ENCODE data around the gene TRMT10B.

TRMT10B gene

DNA sequence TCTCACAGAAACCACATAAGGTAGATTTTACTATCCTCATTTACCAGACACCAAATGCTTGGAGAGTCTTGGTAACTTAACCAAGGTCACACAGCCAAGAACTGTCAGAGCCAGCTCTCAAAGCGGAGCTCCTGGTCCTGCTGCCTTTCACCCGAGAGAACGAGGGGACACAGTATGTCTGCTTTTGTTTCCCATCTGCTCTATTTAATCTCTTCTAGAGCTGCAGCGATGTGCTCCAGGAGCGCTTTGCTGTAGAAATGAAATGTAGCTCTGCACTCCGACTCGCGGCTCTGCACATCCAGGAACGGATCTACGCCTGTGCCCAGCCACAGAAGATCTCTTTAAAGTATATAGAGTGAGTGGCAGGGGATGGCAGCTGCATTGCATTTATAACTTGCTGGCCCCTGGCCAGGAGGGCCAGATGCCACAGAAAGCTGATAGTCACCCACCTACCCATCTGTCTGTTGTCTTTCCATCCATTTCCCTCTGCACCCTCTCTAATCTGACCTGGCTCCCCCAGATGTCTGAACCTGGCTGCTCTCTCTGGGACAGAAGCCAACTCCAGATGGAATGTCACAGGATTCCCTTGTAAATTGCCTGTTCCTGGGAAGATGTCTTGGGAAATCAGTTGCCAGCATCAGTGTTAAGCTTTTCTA is 21.4 kb upstream of the TRMT10B start:
- no peak for TF ChIP-seq CTCF (IDR thresholded peaks at IDR 0.05; ENCODE audit: low read depth, low read length)
- no peak for DNase-seq (ENCODE audit: low read depth, low spot score)
- no peak overlapping the region for H3K4me3 ChIP-seq (ENCODE audit: low read depth, low read length)
- in situ Hi-C loops (cut with HindIII; ENCODE audit: low sequenced_read_pairs), result no loop called here

GRCh38 chr9:37732952-37733351 is 20.7 kb upstream of the TRMT10B start:
- in situ Hi-C loops (cut with HindIII; ENCODE audit: low sequenced_read_pairs), result no loop called here
- H3K4me3 ChIP-seq (ENCODE audit: low read depth, low read length), result no peak overlapping the region
- no peak for TF ChIP-seq CTCF (IDR thresholded peaks at IDR 0.05; ENCODE audit: low read depth, low read length)
- DNase-seq (ENCODE audit: low read depth, low spot score), result no peak

DNA sequence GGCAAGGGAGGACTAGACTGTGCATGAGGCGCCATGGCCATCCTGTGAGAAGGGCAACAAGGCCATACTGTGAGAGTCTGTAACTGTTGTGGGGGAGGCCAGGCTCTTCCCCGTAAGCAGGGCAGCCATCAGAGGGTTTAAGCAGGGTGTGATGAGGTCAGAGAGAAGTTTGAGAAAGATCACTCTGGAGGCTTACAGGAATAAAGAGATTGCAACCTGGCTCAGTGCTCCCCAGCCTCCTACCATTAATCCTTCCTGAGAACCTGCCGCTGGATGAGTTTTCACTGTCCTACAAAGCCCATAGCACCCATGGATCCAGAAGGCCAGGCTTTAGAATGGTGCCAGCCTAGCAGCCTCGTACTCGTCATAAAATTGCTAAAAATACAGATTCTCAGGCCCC is 14.4 kb upstream of the TRMT10B start:
- in situ Hi-C loops (cut with HindIII; ENCODE audit: low sequenced_read_pairs), result no loop called here
- DNase-seq (ENCODE audit: low read depth, low spot score), result no peak
- no peak overlapping the region for H3K4me3 ChIP-seq (ENCODE audit: low read depth, low read length)
- TF ChIP-seq CTCF (IDR thresholded peaks at IDR 0.05; ENCODE audit: low read depth, low read length), result no peak

DNA sequence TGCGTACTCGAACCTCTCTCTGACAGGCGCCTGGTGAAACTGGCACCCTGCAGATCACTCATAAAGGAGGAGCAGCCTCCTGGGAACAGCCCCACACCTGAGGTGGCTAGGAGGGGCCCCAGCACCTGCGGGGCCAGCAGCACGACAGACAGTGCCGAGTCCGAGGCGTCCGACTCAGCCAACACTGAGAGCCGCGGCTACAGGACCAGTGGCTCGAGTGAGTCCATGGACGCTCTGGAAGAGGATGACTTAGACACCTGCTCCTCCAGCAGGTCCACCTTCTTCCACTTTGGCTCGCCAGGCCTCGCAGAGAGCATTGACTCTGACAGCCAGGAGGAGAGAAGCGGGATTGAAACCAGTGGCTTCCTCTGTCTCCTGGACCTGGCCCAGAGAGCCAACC is 13.5 kb upstream of the TRMT10B start:
- in situ Hi-C loops (cut with HindIII; ENCODE audit: low sequenced_read_pairs), result no loop called here
- H3K4me3 ChIP-seq (ENCODE audit: low read depth, low read length), result no peak overlapping the region
- no peak for TF ChIP-seq CTCF (IDR thresholded peaks at IDR 0.05; ENCODE audit: low read depth, low read length)
- DNase-seq (ENCODE audit: low read depth, low spot score), result no peak

DNA sequence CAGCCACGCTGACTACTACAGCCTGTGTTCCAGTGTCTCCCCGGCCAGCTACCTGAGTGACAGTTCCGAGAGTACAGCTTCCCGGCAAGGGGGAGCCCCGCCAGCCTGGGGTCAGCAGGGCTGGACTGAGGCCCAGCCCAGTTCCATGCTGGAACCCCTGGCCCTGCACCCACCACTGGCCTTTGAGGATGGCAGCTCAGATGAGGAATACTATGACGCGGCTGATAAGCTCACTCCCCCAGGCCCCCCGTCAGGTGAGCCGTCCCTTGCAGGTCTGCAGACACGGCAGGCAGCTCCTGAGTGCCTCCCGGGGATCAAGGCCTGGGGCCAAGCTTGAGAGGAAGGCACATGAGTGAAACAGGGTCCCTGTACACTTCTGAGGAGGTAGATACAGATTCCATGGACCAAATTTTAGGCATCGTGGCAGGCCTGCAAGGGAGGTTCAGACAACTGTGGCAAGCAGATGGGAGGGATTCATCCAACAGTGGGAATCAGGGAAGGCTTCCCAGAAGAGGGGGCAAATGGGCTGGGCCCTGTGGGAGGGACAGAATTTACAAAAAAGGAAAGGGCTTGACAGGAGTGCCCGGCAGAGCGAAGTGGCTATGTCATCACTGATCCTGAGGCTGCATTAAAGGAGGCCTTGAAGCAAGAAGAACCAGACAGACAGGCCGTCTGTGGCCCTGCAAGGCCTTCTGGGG is 12.8 kb upstream of the TRMT10B start:
- in situ Hi-C loops (cut with HindIII; ENCODE audit: low sequenced_read_pairs), result no loop called here

DNA sequence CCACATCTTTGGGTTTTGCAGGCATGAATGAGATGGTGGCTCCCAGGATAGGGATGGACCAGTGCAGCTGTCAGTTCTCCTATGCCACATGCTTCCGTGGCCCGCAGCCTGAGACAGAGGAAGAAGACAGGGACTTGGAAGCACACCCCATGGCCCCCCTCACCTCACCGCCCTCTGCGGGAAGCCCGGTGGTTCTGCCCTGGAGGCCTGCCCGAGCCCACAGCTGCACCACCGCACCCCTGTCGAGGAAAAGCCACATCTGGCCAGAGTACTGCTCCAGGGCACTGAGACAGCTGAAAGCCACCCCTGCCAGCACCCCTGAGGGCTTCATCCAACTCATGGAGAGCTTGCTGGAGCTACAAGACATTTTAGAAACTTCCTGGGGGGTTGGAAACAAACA is 7.6 kb upstream of the TRMT10B start:
- in situ Hi-C loops (cut with HindIII; ENCODE audit: low sequenced_read_pairs), result no loop called here
- no peak for DNase-seq (ENCODE audit: low read depth, low spot score)
- no peak for TF ChIP-seq CTCF (IDR thresholded peaks at IDR 0.05; ENCODE audit: low read depth, low read length)
- no peak overlapping the region for H3K4me3 ChIP-seq (ENCODE audit: low read depth, low read length)

More for the DNA sequence above, 12.8 kb upstream of the TRMT10B start:
- TF ChIP-seq CTCF (IDR thresholded peaks at IDR 0.05; ENCODE audit: low read depth, low read length), result no peak
- no peak overlapping the region for H3K4me3 ChIP-seq (ENCODE audit: low read depth, low read length)
- no peak for DNase-seq (ENCODE audit: low read depth, low spot score)

Measured in astrocyte of the spinal cord (primary cell).